HS-5 (cell line): Measurements from ENCODE around the gene FUT2.

Source experiments
- DNase-seq: peaks from one replicate; pipeline ENCODE4 v3.0.0-alpha.2; 2012; ENCODE audit warnings: low read depth

FUT2 gene

GRCh38 chr19:48728911-48729664 lies 33.3 kb downstream of the FUT2 start:
- DNase-seq = no peak

- DNase-seq = no peak
These were observed 35.7 kb downstream of the FUT2 start for GRCh38 chr19:48731452-48731851.

DNA sequence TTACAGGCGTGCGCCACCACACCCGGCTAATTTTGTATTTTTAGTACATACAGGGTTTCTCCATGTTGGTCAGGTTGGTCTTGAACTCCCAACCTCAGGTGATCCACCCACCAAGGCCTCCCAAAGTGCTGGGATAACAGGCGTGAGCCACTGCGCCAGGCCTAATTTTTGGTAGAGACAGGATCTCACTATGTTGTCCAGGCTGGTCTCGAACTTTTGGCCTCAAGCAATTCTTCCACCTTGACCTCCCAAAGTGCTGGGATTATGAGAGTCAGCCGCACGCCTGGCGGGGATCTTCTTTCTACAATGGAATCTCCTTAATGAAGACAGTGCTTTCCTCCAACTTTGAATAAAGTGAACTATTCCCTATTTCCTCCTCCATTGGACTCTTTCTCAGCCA lies 38.9 kb downstream of the FUT2 start:
- no peak for DNase-seq

DNA sequence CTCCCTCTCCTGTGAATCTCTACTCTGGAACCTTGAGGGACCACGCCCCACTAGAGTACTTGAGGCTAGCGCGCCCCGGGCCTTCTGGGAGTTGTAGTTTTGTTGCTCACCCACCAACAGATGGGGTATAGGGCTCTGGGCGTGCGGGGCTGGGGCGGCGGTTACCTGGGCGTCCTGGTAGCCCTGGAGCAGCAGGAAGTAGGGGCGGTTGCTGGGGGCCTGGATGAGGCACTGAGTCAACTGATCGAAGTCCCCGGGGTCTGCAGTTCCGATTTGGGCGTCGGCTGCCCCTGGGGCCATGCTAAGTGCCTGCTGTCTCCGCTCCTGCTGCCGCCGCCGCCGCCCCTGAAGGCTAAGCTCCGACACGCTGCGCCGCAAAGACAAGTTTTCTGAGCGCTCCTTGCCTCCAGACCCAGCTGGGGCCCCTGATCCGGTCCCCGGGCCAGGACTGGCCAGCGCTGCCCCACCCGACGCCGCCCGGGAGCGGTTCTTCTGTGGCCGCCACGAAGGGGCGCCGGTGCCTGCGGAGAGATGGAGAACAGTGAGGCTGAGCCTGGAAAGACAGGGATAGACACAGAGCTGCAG lies 39.4 kb downstream of the FUT2 start:
- no peak for DNase-seq

DNA sequence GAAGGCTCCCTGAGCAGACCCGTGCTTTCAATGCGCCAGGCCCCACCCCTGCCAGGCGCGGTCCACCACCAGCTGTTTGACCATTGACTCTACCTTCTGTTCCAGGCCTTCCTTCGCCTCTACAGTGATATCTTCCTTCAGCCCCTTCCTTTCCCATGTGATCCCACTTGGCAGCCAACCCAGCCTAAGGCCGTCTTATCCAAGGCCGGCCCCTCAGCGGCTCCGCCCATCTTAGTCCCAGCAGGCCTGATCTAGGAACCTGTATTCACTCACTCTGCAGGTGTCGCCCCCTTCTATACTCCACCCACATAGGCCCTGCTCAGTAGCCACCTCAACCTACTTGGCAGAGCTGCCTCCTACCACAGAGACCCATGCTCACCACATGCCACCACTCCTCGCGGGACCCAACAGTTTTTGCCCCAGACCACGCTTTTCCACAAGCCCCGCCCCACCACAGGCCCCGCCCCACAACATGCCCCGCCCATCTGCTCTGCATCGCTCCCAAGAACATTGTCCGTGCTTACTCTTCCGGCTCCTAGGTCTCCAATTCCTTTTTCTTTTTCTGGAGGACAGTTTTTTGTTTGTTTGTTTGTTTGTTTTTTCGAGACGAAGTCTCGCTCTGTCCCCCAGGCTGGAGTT lies 41.7 kb downstream of the FUT2 start:
- no peak for DNase-seq

GRCh38 chr19:48738557-48739403 lies 43.0 kb downstream of the FUT2 start:
- DNase-seq = peak; percentile 37

DNA sequence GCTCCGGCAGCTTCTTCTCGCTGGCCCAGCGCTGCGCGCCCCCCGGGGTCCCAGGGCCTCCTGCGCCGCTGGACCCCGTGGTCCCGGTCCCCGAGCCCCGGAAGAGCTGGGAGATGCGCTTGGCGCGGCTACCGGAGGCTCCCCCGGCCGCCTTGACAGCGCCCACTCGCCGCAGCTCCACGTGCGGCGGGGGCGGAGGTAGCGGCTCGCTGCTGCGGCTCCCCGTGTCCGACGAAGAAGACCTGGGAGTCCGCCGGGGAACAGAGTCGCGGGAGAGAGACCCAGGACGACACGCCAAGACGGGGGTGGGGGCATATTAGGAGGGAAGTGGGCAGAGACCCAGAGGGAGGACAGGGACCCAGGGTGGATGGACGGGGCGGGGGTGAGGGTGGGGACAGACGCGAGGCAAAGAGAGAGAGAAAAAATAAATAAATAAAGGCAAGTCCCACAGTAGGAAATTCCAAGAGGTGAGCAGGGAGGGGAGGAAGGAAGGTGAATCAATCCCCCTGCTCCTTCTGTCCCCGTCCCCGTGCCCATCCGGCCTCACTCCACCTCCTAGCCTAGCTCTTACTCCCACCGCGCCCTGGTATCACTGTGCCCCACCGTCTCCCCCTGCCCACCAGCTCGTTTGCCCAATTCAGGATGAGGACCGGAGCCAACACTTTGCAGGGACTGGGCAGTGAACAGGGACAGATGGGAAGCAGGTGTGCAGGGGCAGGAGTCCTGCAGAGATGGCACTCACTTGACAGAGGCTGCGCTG lies 43.8 kb downstream of the FUT2 start:
- DNase-seq = no peak

DNA sequence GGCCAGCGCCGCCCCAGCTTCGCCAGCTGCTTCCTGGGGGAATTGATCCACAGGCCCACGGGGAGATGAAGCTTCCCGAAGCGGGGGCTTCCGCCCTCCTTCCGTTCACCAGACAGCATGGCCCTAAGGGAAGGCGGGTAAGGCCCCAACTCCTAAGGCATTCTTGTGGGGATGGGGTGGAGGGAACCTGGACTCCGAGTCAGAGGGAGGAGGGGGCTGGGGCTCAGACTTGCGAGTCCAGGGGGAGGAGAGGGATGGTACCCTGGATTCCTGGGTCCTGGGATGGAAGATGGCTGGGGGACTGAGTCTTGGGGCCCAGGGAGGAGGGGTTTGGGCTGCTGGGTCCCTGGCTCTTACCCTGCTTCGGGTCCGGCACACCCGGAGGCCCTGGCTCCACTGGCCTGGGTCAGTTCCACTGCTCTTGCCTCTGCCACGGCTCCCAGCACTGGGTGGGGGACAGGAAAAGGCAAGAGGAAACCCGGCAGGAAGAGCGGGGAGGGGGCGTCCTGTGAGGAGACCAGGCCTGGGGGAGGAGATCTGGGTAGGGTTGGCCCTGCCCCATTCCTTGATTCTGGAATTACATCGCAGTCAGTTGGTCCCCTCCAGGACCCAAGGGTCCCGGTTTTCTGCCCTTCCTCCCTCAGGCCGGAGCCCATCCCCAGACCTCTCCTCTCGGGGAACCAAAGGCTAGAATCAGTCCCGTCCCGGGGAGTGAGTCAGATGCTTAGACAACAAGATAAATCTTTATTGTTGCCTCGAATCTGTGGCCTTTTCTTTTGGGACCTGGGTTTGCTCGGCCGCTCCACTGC lies 44.6 kb downstream of the FUT2 start, which contains the start of gene RASIP1:
Gene RASIP1, minus strand, starts transcription at position 447 of the 809 bp plus-strand sequence. Its CDS starts 328 bp downstream, at position 119.
- no peak for DNase-seq

- DNase-seq = no peak
These were observed 45.6 kb downstream of the FUT2 start for GRCh38 chr19:48741129-48741999.

GRCh38 chr19:48742096-48742495 lies 46.3 kb downstream of the FUT2 start:
- no peak for DNase-seq

DNA sequence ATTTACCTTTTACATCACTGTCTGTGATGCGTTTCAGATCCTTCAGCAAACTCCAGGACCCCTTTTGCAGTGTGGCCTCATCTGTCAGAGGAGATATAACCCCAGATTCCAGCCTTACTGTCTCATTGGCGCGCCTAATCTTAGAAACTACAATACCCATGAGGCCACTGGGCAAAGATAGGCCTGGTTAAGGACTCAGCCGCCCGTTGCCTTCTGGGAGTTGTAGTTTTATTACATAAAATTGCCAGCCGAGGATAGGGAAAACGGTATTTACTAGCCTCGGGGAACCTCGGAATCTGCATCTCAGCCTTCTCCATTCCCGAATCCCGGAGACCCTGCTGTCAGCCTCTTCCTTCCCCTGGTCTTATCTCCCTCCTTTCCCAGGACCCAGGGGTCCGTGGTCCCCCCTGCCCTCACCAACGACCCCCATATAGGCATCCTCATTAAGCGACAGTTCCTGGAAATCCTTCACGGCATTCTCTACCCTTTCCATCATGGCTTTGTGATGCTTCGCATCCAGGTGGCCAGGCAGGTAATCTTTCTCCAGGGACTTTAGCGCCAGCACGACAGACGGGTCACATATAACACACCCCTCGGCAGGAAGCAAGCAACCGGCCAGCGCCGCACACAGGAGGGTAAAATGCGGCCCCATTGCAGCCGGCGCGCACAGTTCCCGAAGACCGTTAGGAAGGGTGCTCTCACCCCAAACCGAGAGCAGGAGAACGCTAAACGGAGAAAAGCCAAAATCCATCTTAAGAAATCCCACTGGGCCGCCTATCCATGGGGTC lies 49.6 kb downstream of the FUT2 start:
- no peak for DNase-seq

GRCh38 chr19:48746110-48746509 lies 50.3 kb downstream of the FUT2 start:
- DNase-seq = no peak

DNA sequence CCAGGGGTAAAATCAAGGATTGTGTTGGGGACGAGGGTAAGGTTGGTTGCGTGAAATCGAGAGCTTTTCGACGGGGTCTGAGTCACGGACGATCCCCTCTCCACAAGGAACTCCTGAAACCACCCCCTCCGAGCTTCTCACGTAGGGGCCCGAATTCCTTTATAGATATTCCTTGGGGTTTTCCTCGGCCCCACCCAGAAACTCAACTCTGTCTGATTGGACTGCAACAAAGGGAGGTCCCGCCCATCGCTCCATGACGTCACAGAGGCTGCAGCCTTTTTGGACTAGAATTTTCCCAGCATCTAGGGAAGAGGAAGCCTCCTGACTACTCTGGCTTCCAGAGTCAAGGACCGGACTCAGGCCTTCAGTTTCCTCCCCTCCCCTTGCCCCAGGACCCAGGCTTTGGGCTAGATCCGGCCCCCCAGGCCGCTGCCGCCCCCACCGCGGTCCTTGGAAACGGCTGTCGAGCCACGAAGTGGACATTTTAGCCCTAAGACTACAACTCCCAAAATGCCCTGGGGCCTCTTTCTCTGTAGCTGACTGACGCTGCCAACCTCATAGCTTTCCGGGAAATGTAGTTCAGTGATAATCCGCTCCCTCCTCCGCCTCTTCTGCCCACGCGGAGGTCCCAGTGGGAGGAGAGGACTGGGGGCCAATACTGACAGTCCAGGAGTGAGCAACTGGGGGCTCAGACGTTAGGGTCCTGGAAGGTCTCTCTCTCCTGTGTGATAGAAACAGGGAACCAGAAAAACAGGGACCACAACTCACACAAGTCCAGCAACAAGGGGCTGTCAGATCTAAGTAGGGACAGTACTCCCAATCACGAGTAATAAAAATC lies 51.2 kb downstream of the FUT2 start, which contains the start of gene IZUMO1:
Gene IZUMO1, minus strand, starts transcription at position 172 of the 838 bp plus-strand sequence. CDS start 1,050 bp downstream, outside the sequence.
- DNase-seq = peak; percentile 35

- no peak for DNase-seq
These were observed 53.9 kb downstream of the FUT2 start for GRCh38 chr19:48749571-48750198.

- DNase-seq = no peak
These were observed 54.6 kb downstream of the FUT2 start for GRCh38 chr19:48750351-48750750.

- DNase-seq = no peak
These were observed 55.2 kb downstream of the FUT2 start for GRCh38 chr19:48750771-48751504.
